ENCODE data around the gene ANKRD13D.

Gene ANKRD13D

DNA sequence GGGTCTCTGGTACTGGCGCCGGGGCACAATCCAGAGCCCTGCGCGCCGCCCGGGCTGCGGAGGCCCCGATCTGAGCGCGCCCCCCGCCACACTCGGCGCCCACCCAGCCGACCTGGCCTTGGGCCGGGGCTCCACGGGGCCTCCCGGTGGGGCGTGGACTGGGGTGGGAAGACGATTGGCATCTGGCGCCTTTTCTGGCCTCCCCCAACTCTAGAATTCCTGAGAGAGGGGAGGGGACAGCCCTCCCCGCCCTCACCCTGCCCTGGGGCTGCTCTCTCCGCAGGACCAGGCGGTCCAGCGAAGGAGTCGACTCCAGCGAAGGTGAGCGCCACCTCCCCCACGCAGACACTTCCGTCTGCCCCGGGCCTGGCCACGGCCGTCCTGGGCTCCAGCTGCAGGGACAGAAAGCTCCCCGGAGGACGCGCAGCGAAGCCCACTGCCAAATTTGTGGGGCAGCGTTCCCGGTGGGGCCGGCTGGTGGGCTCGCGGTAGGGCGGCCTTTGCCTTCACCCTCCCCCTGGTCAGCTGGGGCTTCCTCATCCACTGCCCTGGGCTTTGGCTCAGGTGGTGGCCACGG lies 14.8 kb downstream of the ANKRD13D start:
- in situ Hi-C loops (cut with HindIII; ENCODE audit: low sequenced_read_pairs): no loop called here
- peak overlapping the region; percentile 53 for H3K4me3 ChIP-seq (ENCODE audit: low read depth, low read length)
- DNase-seq (ENCODE audit: low read depth, low spot score): no peak
- TF ChIP-seq, protein P1, sequence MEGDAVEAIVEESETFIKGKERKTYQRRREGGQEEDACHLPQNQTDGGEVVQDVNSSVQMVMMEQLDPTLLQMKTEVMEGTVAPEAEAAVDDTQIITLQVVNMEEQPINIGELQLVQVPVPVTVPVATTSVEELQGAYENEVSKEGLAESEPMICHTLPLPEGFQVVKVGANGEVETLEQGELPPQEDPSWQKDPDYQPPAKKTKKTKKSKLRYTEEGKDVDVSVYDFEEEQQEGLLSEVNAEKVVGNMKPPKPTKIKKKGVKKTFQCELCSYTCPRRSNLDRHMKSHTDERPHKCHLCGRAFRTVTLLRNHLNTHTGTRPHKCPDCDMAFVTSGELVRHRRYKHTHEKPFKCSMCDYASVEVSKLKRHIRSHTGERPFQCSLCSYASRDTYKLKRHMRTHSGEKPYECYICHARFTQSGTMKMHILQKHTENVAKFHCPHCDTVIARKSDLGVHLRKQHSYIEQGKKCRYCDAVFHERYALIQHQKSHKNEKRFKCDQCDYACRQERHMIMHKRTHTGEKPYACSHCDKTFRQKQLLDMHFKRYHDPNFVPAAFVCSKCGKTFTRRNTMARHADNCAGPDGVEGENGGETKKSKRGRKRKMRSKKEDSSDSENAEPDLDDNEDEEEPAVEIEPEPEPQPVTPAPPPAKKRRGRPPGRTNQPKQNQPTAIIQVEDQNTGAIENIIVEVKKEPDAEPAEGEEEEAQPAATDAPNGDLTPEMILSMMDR (IDR thresholded peaks at IDR 0.05; ENCODE audit: low read depth, low read length): no peak

DNA sequence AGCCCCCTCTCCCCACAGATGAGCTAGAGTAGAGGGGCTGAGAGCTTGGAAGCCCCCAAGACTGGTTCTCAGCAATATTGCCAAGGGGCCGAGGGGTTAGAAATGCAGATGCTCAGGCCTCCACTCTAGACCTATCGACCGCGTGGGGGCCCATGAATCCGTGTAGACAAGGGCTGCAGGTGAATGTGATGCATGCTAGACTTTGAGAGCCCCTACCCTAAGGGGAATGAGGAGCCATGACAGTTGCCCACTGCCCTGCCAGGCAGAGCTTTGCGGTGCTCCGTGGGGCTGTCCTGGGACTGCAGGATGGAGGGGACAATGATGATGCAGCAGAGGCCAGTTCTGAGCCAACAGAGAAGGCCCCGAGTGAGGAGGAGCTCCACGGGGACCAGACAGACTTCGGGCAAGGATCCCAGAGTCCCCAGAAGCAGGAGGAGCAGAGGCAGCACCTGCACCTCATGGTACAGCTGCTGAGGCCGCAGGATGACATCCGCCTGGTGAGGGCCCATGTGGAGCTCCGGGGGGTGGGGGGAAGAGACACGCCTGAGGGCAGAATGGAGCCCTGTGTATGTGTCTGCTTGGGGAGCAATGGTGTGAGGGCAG lies 15.5 kb downstream of the ANKRD13D start:
- in situ Hi-C loops (cut with HindIII; ENCODE audit: low sequenced_read_pairs): no loop called here
- peak overlapping the region; percentile 53 for H3K4me3 ChIP-seq (ENCODE audit: low read depth, low read length)

DNA sequence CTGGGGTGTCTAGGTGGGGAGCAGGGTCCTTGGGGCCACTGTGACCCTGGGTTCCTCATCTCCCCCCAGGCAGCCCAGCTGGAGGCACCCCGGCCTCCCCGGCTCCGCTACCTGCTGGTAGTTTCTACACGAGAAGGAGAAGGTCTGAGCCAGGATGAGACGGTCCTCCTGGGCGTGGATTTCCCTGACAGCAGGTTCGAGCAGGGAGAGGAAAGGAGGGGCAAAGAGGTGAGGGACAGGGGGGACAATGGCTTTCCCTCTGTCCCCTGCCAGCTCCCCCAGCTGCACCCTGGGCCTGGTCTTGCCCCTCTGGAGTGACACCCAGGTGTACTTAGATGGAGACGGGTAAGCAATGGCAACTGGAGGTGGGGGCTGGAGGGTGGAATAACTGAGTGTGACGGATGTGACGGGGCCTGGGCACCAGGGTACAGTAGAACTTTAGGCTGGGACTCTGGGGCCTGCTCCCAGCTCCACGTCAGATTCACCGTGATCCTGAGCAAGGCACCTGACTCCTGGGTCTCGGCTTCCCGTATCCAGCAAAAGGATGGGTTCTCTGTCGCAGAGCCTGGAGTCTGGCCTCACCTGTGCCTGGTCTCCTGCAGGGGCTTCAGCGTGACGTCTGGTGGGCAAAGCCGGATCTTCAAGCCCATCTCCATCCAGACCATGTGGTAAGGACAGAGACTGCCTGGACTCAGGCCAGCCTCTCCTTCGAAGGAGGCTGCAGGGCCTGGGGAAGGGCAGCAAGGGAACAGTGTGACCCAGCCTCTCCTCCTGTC lies 17.9 kb downstream of the ANKRD13D start:
- in situ Hi-C loops (cut with HindIII; ENCODE audit: low sequenced_read_pairs): no loop called here
- no peak for DNase-seq (ENCODE audit: low read depth, low spot score)
- H3K4me3 ChIP-seq (ENCODE audit: low read depth, low read length): no peak overlapping the region
- TF ChIP-seq, protein P1 (IDR thresholded peaks at IDR 0.05; ENCODE audit: low read depth, low read length): no peak

More for the DNA sequence above, 15.5 kb downstream of the ANKRD13D start:
- DNase-seq (ENCODE audit: low read depth, low spot score): no peak
- TF ChIP-seq, protein P1 (IDR thresholded peaks at IDR 0.05; ENCODE audit: low read depth, low read length): no peak

DNA sequence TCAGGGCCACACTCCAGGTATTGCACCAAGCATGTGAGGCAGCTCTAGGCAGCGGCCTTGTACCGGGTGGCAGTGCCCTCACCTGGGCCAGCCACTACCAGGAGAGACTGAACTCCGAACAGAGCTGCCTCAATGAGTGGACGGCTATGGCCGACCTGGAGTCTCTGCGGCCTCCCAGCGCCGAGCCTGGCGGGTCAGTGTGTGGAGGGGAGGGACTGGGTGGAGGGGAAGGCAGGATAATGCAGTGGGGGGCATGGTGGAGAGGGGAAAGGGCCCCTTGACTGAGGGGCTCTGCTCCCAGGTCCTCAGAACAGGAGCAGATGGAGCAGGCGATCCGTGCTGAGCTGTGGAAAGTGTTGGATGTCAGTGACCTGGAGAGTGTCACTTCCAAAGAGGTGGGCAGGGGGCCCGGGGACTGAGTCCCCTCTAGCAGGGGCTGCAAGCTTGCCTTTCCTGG lies 18.5 kb downstream of the ANKRD13D start:
- no peak for DNase-seq (ENCODE audit: low read depth, low spot score)
- H3K4me3 ChIP-seq (ENCODE audit: low read depth, low read length): no peak overlapping the region
- TF ChIP-seq, protein P1 (IDR thresholded peaks at IDR 0.05; ENCODE audit: low read depth, low read length): no peak
- in situ Hi-C loops (cut with HindIII; ENCODE audit: low sequenced_read_pairs): no loop called here

DNA sequence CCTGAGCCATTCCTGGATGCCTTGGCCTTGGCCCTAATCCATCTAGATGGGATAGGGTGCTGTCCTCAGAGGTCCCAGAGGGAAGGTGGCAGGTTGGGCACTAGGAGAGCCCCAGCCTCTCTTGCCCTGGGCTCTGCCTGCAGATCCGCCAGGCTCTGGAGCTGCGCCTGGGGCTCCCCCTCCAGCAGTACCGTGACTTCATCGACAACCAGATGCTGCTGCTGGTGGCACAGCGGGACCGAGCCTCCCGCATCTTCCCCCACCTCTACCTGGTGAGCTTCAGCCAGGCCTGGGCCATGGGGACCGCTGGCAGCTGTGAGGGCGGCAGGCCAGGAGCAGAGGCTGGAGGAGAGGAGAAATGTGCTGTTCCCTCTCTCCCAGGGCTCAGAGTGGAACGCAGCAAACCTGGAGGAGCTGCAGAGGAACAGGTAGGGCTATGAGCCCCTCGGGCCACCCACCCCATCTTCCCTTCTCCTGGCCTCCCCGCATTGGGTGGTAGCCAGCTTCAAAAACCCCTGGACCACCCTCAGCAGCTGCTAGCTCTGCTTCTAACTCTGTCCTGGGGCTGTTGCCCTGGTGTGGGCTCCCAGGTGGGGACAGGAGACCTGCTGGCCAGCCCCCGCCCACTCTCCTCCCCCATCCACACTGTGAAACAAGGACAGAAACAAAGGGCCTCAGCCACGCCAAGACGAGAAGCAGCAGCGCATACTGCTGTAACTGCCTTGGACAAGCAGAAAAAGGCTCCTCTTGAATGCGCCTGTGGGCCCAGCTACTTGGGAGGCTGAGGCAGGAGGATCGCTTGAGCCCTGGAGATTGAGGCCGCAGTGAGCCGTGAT lies 19.1 kb downstream of the ANKRD13D start:
- H3K4me3 ChIP-seq (ENCODE audit: low read depth, low read length): no peak overlapping the region

More for the DNA sequence above, 19.1 kb downstream of the ANKRD13D start:
- DNase-seq (ENCODE audit: low read depth, low spot score): no peak
- TF ChIP-seq, protein P1 (IDR thresholded peaks at IDR 0.05; ENCODE audit: low read depth, low read length): no peak
- in situ Hi-C loops (cut with HindIII; ENCODE audit: low sequenced_read_pairs): no loop called here

Data from astrocyte of the spinal cord (primary cell).